GM21528 (cell line): Measurements from ENCODE around the gene C1orf94.
"Not testable (repeated sequence)": the region's sequence is repeated elsewhere in the genome, so short reads cannot be mapped to it uniquely, and the experiment has no call there.

ENCODE experiments used
- ATAC-seq: cut with Tn5 transposase; IDR thresholded peaks from one replicate; pipeline ENCODE4 v1.9.1; 2021; ENCODE audit warnings: mild to moderate bottlenecking, moderate library complexity; ENCODE audit not compliant: unreplicated experiment, low FRiP score

The C1orf94 gene

GRCh38 chr1:34163792-34164731 lies 12.6 kb upstream of the C1orf94 start:
- no peak for ATAC-seq

- no peak for ATAC-seq
Measured at GRCh38 chr1:34164771-34165391, 11.8 kb upstream of the C1orf94 start, which contains the start of gene CSMD2. CSMD2 (minus strand) TSS chr1:34165230; CDS start chr1:34165097, 133 bp downstream.

GRCh38 chr1:34165422-34165921 lies 11.2 kb upstream of the C1orf94 start:
- ATAC-seq = no peak

- ATAC-seq = no peak
Measured at GRCh38 chr1:34166191-34166624, 10.5 kb upstream of the C1orf94 start.

GRCh38 chr1:34166625-34167361 lies 9.9 kb upstream of the C1orf94 start:
- no peak for ATAC-seq

GRCh38 chr1:34167389-34167788 lies 9.3 kb upstream of the C1orf94 start:
- no peak for ATAC-seq

GRCh38 chr1:34175744-34176143 lies 963 bp upstream of the C1orf94 start:
- ATAC-seq = no peak

- no peak for ATAC-seq
Measured at GRCh38 chr1:34178072-34178471, 1.4 kb downstream of the C1orf94 start.

- not testable (repeated sequence) for ATAC-seq
Measured at GRCh38 chr1:34183381-34183780, 6.7 kb downstream of the C1orf94 start.

- ATAC-seq = no peak
Measured at GRCh38 chr1:34186741-34187494, 10.2 kb downstream of the C1orf94 start.

- ATAC-seq = no peak
Measured at GRCh38 chr1:34188418-34188817, 11.7 kb downstream of the C1orf94 start.

- no peak for ATAC-seq
Measured at GRCh38 chr1:34188985-34189384, 12.3 kb downstream of the C1orf94 start.

GRCh38 chr1:34190692-34191091 lies 14.0 kb downstream of the C1orf94 start:
- ATAC-seq = no peak

GRCh38 chr1:34192621-34193020 lies 15.9 kb downstream of the C1orf94 start:
- ATAC-seq = no peak

GRCh38 chr1:34199927-34200326 lies 23.2 kb downstream of the C1orf94 start:
- no peak for ATAC-seq

- no peak for ATAC-seq
Measured at GRCh38 chr1:34212673-34213072, 36.0 kb downstream of the C1orf94 start.

- ATAC-seq = no peak
Measured at GRCh38 chr1:34213956-34214355, 37.2 kb downstream of the C1orf94 start.

GRCh38 chr1:34231441-34231840 lies 54.7 kb downstream of the C1orf94 start:
- ATAC-seq = no peak

GRCh38 chr1:34235594-34235993 lies 58.9 kb downstream of the C1orf94 start:
- no peak for ATAC-seq

GRCh38 chr1:34236089-34236488 lies 59.4 kb downstream of the C1orf94 start:
- ATAC-seq = no peak
